GM11168 (cell line): ENCODE results near the gene ZNF333.

Experiments
- in situ Hi-C: fragments of 300-500 bp; cut with MboI; formaldehyde crosslinking; loops from one replicate; pipeline ENCODE4 v1.12.0; 2022; ENCODE audit warnings: low sequenced_read_pairs; ENCODE audit not compliant: unreplicated experiment

ZNF333 gene

DNA sequence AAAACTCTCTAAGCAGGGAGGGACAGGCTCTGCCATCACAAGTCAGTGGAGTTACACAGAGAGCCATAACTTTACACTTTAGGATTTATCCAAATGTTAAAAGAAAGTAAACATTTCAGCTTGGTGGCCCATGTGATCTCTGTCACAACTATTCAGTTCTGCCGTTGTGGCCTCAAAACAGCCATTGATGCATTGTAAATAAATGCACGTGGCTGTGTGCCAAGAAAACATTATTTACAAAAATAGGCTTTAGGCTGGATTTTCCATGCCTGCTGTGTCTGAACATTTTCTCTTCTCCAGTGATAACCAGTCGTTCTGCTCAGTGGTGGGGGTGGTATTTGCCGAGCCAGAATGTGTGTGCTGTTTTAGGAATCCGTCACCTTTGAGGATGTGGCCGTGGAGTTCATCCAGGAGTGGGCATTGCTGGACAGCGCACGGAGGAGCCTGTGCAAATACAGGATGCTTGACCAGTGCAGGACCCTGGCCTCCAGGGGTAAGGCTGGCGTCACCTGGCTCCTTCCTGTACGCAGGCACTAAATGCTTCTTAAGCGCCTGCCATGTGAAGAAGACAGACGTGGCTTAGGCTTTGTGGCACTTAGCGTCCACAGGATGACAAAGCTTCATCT, 4.9 kb downstream of the ZNF333 start:
- in situ Hi-C loops: no loop called here

DNA sequence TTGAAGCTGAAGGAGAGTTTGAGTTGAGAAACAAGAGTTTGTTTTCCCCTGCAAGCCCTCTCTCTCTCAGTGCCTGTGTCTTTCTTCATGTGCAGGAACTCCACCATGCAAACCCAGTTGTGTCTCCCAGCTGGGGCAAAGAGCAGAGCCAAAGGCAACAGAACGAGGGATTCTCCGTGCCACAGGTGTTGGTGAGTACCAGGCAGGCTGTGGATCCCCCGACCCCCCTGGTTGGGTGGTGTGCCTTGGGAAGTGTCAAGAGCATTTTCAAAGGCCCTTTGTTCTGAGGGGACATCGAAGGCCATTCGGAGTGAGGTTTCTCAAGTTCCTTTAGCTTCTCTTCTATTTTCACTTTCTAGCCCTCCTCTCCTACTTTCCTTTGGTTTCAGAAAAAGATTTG, 5.6 kb downstream of the ZNF333 start:
- in situ Hi-C loops: no loop called here

DNA sequence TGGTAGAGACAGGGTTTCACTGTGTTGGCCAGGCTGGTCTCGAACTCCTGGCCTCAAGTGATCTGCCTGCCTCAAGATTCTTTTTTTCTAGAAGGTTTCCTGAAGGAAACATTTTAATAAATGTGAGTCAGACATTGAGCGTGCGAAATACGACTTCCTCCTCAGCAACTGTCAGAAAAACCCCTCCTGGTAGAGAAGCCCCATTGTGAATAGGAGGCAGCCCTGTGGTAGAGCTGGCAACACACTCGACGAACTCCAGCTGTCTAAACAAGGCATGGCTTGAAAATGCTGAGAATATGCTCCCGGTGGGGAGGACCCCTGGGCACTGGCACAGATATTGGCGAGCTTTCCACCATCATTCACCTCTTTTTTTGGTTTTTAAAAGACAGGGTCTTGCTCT, 9.8 kb downstream of the ZNF333 start:
- in situ Hi-C loops: no loop called here

- in situ Hi-C loops: no loop called here
Measured at GRCh38 chr19:14700711-14701375, 11.0 kb downstream of the ZNF333 start.

DNA sequence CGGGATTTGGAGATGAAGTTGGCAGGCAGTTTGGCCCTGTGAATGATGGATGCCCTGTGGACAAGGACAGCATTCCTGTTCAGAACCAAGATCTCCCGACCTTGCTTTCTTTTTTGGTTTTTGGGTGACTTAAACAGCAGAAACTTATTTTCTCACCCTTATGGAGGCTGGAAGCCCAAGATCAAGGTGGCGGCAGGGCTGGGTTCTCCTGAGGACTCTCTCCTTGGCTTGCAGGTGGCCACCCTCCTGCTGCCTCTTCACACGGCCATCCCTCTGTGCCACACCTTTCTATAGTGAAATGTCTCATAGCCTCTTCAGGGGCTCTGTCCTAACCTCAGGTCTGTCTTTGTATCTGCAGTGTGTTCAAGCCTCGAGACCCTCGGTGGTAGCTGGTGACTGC, 14.0 kb downstream of the ZNF333 start:
- in situ Hi-C loops: no loop called here

GRCh38 chr19:14704450-14704849, 14.6 kb downstream of the ZNF333 start:
- in situ Hi-C loops: no loop called here

DNA sequence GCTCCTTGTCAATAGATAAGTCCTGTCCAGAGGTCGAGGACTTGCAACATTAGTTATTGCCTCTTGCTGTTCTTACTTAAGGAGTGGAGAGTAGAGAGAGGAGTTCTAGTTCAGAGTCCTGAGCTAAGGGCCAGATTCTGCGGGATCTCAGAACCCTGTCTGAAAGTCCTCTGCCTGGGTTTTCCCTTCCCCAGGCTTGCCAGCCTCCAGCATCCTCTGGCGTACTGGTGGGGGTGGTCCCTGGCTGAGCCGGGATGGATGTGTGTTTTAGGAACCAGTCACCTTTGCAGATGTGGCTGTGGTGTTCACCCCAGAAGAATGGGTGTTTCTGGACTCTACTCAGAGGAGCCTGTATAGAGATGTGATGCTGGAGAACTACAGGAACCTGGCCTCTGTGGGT, 26.0 kb downstream of the ZNF333 start:
- in situ Hi-C loops: no loop called here

DNA sequence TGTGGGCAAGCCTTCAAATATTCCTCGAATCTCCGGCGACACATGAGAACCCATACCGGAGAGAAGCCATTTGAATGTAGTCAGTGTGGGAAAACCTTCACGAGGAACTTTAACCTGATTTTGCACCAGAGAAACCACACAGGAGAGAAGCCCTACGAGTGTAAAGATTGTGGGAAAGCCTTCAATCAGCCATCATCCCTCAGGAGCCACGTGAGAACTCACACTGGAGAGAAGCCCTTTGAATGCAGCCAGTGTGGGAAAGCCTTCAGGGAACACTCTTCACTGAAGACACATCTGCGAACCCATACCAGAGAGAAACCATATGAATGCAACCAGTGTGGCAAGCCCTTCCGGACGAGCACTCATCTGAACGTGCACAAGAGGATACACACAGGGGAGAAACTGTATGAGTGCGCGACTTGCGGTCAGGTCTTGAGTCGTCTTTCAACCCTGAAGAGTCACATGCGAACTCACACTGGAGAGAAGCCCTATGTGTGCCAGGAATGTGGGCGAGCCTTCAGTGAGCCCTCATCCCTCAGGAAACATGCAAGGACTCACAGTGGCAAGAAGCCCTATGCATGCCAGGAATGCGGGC, 28.8 kb downstream of the ZNF333 start:
- in situ Hi-C loops: no loop called here

DNA sequence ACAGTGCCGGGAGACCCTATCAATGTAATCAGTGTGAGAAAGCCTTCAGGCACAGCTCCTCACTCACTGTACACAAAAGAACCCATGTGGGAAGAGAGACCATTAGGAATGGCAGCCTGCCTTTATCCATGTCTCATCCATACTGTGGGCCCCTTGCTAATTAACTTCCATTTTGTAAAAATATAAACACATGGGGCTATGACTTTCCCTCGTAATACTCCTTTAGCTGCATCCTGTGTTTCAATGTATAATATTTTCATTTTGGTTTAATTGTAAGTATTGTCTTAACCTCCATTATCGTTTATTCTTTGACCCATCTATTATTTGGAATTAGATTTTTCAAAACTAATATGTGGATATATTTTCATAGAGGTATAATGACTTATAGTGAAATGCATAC, 29.3 kb downstream of the ZNF333 start:
- in situ Hi-C loops: no loop called here

DNA sequence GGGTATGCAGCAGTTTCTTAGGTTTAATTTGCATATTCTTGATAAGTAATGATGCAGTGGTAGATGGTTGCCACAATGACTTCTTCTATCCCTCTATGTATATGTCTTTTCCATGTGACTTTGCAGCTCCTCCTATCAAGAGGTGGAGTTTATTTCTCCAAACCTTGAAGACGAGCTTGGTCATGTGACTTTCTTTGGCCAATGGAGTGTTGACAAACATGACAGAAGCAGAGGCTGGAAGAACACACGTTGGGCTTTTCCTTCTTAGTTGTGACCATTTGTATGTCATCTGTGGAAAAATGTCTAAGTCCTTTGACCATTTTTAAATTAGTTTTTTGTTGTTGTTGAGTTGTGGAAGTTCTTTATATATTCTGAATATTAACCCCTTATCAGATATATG, 32.3 kb downstream of the ZNF333 start:
- in situ Hi-C loops: no loop called here

DNA sequence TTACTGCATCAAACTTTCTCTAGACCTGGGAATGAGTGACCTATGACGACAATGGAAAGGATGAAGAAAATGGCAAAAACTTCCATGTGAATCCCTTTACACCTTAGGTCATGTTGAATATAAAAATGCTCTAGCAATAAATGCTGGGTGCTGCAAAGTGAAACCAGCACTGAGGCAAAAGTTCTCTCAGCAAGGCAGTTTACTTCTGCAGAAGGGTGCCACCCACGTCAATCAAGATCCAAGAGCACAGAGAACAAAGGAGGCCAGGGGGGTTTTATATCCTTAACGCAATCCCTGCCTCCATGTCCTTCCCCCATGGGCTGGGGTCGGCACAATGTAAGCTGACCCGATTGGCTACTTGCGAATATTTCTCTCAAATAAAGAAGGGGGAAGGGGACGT, 38.7 kb downstream of the ZNF333 start:
- in situ Hi-C loops: no loop called here

DNA sequence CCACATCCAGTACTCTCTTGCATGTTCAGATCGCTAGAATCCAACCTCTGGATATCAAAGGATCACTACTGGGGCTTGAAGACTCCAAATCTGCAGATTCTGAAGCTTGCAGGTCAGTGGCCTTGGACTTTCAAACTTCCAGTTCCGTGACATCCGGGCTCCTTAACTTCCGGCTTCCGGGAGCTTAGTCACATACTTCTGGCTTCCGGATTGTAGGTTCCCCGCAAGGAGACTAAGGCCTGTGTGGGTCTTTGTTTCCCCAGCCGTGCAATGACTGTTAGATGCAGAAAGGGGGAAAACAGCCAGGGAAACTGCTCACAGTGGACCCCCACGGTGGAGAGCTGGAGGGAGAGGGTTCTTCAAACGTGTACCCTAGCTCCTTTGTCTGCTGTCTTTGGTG, 41.4 kb downstream of the ZNF333 start:
- in situ Hi-C loops: no loop called here

DNA sequence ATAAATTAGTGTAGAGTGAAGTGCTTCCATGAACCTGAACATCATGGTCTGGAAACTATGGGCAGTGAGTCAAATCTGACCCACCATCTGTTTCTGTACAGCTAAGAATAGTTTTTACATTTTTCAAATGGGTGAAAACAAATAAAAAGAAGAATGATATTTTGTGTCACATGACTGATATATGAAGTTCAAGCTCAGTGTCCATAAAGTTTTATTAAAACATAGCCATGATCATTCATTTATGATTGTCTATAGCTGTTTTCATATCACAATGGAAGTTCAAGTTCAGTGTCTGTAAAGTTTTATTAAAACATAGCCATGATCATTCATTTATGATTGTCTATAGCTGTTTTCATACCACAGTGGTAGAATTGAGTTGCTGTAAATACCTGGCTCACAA, 42.7 kb downstream of the ZNF333 start:
- in situ Hi-C loops: no loop called here

DNA sequence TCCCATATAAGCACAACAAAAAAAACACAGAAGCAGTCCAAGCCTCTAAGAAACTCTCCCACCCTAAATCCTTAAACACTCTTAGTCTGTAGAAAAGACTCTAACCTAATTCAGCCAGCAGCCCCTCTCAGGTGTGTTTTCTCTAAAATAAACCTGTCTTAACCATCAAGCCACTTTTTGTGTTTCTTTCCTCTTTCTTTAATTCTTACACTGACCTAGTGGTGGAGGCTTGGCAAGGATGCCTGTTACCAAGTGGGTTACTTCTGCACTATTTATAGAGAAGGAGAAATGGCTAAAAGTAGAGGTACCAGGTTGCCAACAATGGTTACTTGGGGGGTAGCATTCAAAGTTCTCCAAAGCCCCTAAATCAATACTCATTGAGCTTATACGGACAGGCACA, 43.7 kb downstream of the ZNF333 start:
- in situ Hi-C loops: no loop called here

- in situ Hi-C loops: no loop called here
Measured at GRCh38 chr19:14735915-14736314, 46.1 kb downstream of the ZNF333 start.

GRCh38 chr19:14746886-14747285, 57.0 kb downstream of the ZNF333 start:
- in situ Hi-C loops: no loop called here

GRCh38 chr19:14748601-14749000, 58.8 kb downstream of the ZNF333 start:
- in situ Hi-C loops: no loop called here

DNA sequence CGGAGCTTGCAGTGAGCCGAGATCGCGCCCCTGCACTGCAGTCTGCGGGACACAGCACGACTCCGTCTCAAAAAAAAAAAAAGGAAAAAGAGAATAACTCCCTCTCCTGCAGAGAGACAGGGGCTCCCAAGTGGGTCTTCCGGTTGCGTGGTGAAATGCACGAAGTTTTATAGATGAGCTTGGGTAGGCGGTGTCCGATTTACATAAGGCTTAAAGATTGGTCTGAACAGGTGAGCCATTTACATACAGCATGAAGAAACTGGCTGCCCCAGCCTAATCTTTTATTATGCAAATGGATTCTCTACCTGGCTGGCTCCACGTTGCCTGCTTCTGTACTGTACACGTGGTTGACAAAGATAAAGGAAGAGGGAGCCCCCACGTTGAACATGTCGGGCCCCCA, 69.0 kb downstream of the ZNF333 start:
- in situ Hi-C loops: no loop called here

DNA sequence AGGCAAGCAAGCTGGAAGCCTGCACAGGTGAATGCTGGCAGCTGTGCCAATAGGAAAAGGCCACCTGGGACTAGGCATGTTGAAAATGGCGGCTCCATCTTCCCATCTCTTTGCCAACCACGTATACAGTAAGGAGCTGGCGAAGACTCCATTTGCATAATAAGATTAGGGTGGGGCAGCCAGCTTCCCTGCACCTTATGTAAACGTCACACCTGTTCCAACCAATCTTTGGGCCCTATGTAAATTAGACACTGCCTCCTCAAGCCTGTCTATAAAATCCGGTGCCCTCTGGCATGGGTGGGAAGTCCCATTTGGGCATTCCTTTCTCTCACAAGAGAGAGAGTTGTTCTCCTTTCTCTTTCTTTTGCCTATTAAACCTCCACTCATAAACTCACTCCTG, 71.8 kb downstream of the ZNF333 start:
- in situ Hi-C loops: no loop called here

GRCh38 chr19:14762111-14762510, 72.3 kb downstream of the ZNF333 start:
- in situ Hi-C loops: no loop called here

GRCh38 chr19:14763497-14764145, 73.8 kb downstream of the ZNF333 start:
- in situ Hi-C loops: no loop called here
